Placental epithelial cell (primary cell): ENCODE results near the gene CENPK. TPM values are rescaled to one million over a fixed set of nuclear protein-coding genes. Genes with fewer than 3 reads are reported as not detected.

ENCODE experiments used
- small RNA-seq: library from RNA; depleted of rRNA; stranded (forward); fragments of <200 nt; gene quantifications from one replicate; pipeline ENCODE3, GENCODE V24; 2012
- total RNA-seq: library from RNA; depleted of rRNA; stranded (reverse); fragments of >200 nt; gene quantifications from 2 replicates; pipeline ENCODE4 v1.2.3, GENCODE V29; 2012

Gene CENPK, protein sequence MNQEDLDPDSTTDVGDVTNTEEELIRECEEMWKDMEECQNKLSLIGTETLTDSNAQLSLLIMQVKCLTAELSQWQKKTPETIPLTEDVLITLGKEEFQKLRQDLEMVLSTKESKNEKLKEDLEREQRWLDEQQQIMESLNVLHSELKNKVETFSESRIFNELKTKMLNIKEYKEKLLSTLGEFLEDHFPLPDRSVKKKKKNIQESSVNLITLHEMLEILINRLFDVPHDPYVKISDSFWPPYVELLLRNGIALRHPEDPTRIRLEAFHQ
- 10.6 TPM in 2 replicates for total RNA-seq

DNA sequence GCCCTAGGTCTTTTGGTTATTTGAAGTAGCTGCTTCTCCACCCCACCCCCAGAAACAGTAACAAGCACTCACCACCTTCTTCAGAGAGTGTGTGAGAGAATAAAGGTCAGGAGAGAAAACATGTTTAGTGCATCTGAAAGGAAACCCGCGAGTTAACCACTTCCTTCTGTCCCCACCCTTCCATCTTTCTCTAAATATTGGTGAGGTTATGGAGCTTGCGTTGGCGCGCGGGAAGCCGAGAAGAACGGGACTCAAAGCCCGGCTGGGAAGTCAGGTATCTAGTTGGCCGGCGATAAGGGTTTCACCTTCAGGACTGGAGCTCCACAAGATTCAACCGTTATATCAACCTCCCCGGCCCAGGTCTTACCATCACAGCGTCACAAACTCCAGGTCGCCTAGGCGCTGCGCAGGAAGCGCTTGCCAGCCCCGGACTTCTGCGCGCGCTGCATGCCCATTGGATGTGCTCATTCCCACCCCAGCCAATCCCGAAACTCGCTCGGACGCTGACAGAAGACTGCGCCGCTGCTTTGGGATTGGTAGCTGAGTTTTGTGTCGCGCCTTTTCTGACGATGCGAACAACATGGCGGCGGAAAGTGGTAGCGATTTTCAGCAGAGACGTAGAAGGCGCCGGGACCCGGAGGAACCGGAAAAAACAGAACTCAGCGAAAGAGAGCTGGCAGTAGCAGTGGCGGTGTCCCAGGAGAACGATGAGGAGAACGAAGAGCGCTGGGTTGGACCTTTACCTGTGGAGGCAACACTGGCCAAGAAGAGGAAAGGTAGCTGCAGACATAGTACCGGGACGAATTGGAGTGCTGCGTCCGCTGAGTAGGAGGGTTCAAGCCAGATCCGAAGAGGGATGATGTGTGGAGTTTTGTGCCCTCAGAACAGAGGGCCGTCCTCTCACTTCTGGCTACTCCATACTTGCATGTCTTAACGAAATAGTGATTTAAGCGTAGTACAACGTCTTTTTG, at the start of gene CENPK, which contains the start of gene PPWD1:
CENPK (minus strand) TSS at position 438 of the 971 bp plus-strand sequence. CDS start 8,261 bp downstream, outside the sequence.
PPWD1 (plus strand) TSS at position 566 of the 971 bp plus-strand sequence; CDS start at position 581, 15 bp downstream.

DNA sequence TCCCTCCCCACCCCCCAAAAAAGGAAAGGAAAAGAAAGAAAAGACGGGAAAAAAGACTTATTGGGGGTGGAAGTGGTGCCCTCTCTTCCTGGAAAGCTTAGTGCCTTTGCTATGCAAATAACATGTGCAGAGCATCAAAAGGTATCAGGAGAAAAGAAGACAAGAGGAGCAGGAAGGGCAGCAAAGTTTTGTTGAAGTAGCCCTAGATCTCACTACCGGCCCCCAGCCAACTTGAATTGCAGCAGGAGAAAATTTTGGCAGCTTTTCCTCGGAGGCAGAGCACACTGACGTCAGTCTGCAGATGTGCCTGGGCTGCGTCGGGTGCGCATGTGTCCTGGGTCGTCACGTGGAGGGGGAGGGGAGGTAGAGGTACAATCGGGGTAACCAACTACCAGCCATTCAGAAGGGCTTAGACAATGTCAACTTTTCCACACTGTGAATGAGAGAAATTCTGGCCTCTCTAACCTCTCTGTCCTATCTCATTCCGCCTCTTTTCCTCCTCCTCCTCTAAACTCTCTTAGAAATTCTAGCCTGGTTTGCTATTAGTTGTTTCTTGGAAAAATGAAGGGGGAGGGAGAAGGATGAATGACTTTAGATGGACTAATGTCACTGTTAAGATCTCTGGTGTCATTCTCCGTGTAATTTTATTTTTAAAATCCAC, 81.2 kb downstream of the CENPK start, which contains the start of gene ADAMTS6:
ADAMTS6 (minus strand) TSS at position 286 of the 661 bp plus-strand sequence. CDS start 8,247 bp downstream, outside the sequence.

Small RNA genes within 50 kb of the gene (small RNA-seq; reads per million reads assigned to genes)
- gene RNU6-540P: not detected

Other genes with a start within 250 kb of the CENPK start
- gene ADAMTS6, start 81.2 kb downstream of the CENPK start, total RNA-seq: 350 and 578 TPM in 2 replicates
- 29.7 and 44.4 TPM in 2 replicates for gene PPWD1, start 128 bp upstream of the CENPK start, total RNA-seq
- 22.0 and 29.8 TPM in 2 replicates for gene TRIM23, start 61.2 kb upstream of the CENPK start, total RNA-seq
- gene SHLD3, start 61.9 kb upstream of the CENPK start, total RNA-seq: 2.0 and 6.8 TPM in 2 replicates
- 11.8 and 12.6 TPM in 2 replicates for gene TRAPPC13, start 61.9 kb upstream of the CENPK start, total RNA-seq
- gene SGTB, start 158.9 kb upstream of the CENPK start, total RNA-seq: 4.7 and 7.9 TPM in 2 replicates
- 14.9 and 17.9 TPM in 2 replicates for gene NLN, start 159.0 kb upstream of the CENPK start, total RNA-seq